SK-N-SH (cell line): ENCODE results near the gene CASTOR2. TPM values are rescaled to one million over a fixed set of nuclear protein-coding genes. Genes with fewer than 3 reads are reported as not detected.
A peak's percentile ranks its signal among the peaks of the same experiment; 100 is the strongest.

Experiments used
- CTCF ChIA-PET: fragments of 300-600, 350-600 bp; formaldehyde crosslinking; extraction: SDS; loops from one replicate; lab custom pipeline; 2021; lab: Yijun Ruan, JAX
- POLR2A ChIA-PET: fragments of 350-600 bp; sonication (Branson Sonifier 250); formaldehyde crosslinking; extraction: SDS; loops from one replicate; lab custom pipeline; 2020; ENCODE audit warnings: antibody characterized with exemption, inconsistent platforms; lab: Yijun Ruan, JAX
- DNase-seq: peaks from one replicate; pipeline ENCODE4 v3.0.0; 2012
- H2AFZ ChIP-seq: fragments of 200-600 bp; sonication (generic); 2 replicates; pipeline ENCODE4 v1.8.1; 2016; ENCODE audit warnings: antibody characterized with exemption, mild to moderate bottlenecking, low read depth
- H3F3A ChIP-seq: fragments of 200-600 bp; sonication (generic); replicated peaks from 2 replicates; pipeline ENCODE3; 2016; ENCODE audit warnings: antibody characterized with exemption, mild to moderate bottlenecking; ENCODE audit not compliant: insufficient read depth
- H3K27ac ChIP-seq, 2 experiments: fragments of 200-500 bp in 1 of 2; fragments of 200-600 bp in 1 of 2; sonication (Bioruptor generic) in 1 of 2; sonication (generic), shearing (Covaris generic) in 1 of 2; 2 replicates each; pipeline versions ENCODE4 v1.5.1 to v1.6.1; 2014 to 2016; ENCODE audit warnings: low read depth in 2 of 2, inconsistent platforms in 1 of 2, low read length in 1 of 2, mild to moderate bottlenecking in 1 of 2, mixed read lengths in 1 of 2
- H3K27me3 ChIP-seq: fragments of 200-600 bp; sonication (generic), shearing (Covaris generic); 2 replicates; pipeline ENCODE4 v1.6.1; 2016; ENCODE audit warnings: mixed run types; ENCODE audit not compliant: insufficient read depth
- H3K36me3 ChIP-seq, 2 experiments: fragments of 200-500 bp in 1 of 2; fragments of 200-600 bp in 1 of 2; sonication (Bioruptor generic) in 1 of 2; sonication (generic) in 1 of 2; replicated peaks in 1 of 2; 2 replicates each; pipeline versions ENCODE3 to v1.5.1; 2014 to 2016; ENCODE audit warnings: low read length in 1 of 2, mild to moderate bottlenecking in 1 of 2; ENCODE audit not compliant: insufficient read depth in 2 of 2, control insufficient read depth in 1 of 2
- H3K4me1 ChIP-seq, 2 experiments: fragments of 200-500 bp in 1 of 2; fragments of 200-600 bp in 1 of 2; sonication (Bioruptor generic) in 1 of 2; sonication (generic), shearing (Covaris generic) in 1 of 2; 2 replicates each; pipeline versions ENCODE4 v1.5.1 to v1.6.1; 2014 to 2016; ENCODE audit warnings: low read depth in 1 of 2, low read length in 1 of 2, mixed run types in 1 of 2; ENCODE audit not compliant: insufficient read depth in 2 of 2, control insufficient read depth in 1 of 2
- H3K4me2 ChIP-seq: fragments of 200-600 bp; sonication (generic), shearing (Covaris generic); 2 replicates; pipeline ENCODE4 v1.6.1; 2017; ENCODE audit warnings: mixed run types
- H3K4me3 ChIP-seq, 2 experiments: fragments of 200-500 bp in 1 of 2; fragments of 200-600 bp in 1 of 2; sonication (Bioruptor generic) in 1 of 2; sonication (generic), shearing (Covaris generic) in 1 of 2; 2 replicates each; pipeline versions ENCODE4 v1.5.1 to v1.8.1; 2014 to 2016; ENCODE audit warnings: low read depth in 2 of 2, inconsistent platforms in 1 of 2, low read length in 1 of 2, mild to moderate bottlenecking in 1 of 2, mixed read lengths in 1 of 2, moderate library complexity in 1 of 2
- H3K79me2 ChIP-seq: fragments of 200-600 bp; sonication (generic); 2 replicates; pipeline ENCODE4 v1.8.1; 2017; ENCODE audit warnings: mild to moderate bottlenecking; ENCODE audit not compliant: insufficient read depth
- H3K9ac ChIP-seq: fragments of 200-600 bp; sonication (generic); 2 replicates; pipeline ENCODE4 v1.6.1; 2017; ENCODE audit warnings: mixed run types
- H3K9me2 ChIP-seq: fragments of 200-600 bp; sonication (generic); 2 replicates; pipeline ENCODE4 v1.6.1; 2017; ENCODE audit warnings: mixed run types
- H3K9me3 ChIP-seq: fragments of 200-600 bp; sonication (generic); 2 replicates; pipeline ENCODE4 v1.6.1; 2017; ENCODE audit warnings: mixed run types, mild to moderate bottlenecking, moderate library complexity
- H4K20me1 ChIP-seq: fragments of 200-600 bp; sonication (generic); 2 replicates; pipeline ENCODE4 v1.6.1; 2017; ENCODE audit warnings: mild to moderate bottlenecking, mixed run types; ENCODE audit not compliant: insufficient read depth
- CHD2 ChIP-seq: fragments of 150-350 bp; IDR thresholded peaks from 2 replicates; pipeline ENCODE4 v1.6.1; 2018; ENCODE audit warnings: low read length; ENCODE audit not compliant: partially characterized antibody
- ELF1 ChIP-seq: IDR thresholded peaks from 2 replicates; pipeline ENCODE4 v1.4.0; 2012
- FOXJ3 ChIP-seq: sonication (generic); formaldehyde crosslinking; IDR thresholded peaks from 2 replicates; pipeline ENCODE4 v1.5.1; 2020; ENCODE audit warnings: mild to moderate bottlenecking, missing genetic modification reagents
- FOXM1 ChIP-seq: IDR thresholded peaks from 2 replicates; pipeline ENCODE4 v1.4.0; 2012; ENCODE audit warnings: low read depth, mild to moderate bottlenecking
- GATA2 ChIP-seq: sonication (generic); formaldehyde crosslinking; IDR thresholded peaks from 2 replicates; pipeline ENCODE4 v1.5.0; 2020; ENCODE audit warnings: mild to moderate bottlenecking, missing genetic modification reagents
- RAD21 ChIP-seq: IDR thresholded peaks from 2 replicates; pipeline ENCODE4 v1.6.1; 2012; ENCODE audit warnings: mild to moderate bottlenecking, low read length
- RXRA ChIP-seq: IDR thresholded peaks from 2 replicates; pipeline ENCODE4 v1.4.0; 2012; ENCODE audit warnings: low read depth, mild to moderate bottlenecking, borderline replicate concordance
- SMC3 ChIP-seq: IDR thresholded peaks from 2 replicates; pipeline ENCODE4 v1.6.1; 2012; ENCODE audit warnings: low read depth, low read length, improper control_type of control experiment
- TCF12 ChIP-seq: IDR thresholded peaks from 2 replicates; pipeline ENCODE4 v1.4.0; 2012
- TEAD4 ChIP-seq: IDR thresholded peaks from 2 replicates; pipeline ENCODE4 v1.4.0; 2012; ENCODE audit warnings: mild to moderate bottlenecking, borderline replicate concordance; ENCODE audit not compliant: insufficient read depth
- YY1 ChIP-seq: IDR thresholded peaks from 2 replicates; pipeline ENCODE4 v1.4.0; 2012; ENCODE audit warnings: low read depth, mild to moderate bottlenecking
- WGBS: methylation state at CpG from one replicate; pipeline ENCODE4 v1.1.6; 2017; ENCODE audit warnings: low lambda C conversion rate; 5-methylcytosine and 5-hydroxymethylcytosine counted together
- polyA plus RNA-seq, 3 experiments: library from polyadenylated mRNA; depleted of rRNA; stranded (reverse); fragments of >200 nt; gene quantifications; 2 replicates each; pipeline ENCODE4 v1.2.3, GENCODE V29; 2012
- TF ChIP-seq, protein P1 (sequence below): IDR thresholded peaks from 2 replicates; pipeline ENCODE4 v1.4.0; 2012; ENCODE audit warnings: low read depth, borderline replicate concordance
- TF ChIP-seq, protein P2 (sequence below): fragments of 150-350 bp; IDR thresholded peaks from 2 replicates; pipeline ENCODE4 v1.6.1; 2017; ENCODE audit warnings: antibody characterized with exemption, low read length, low read depth, borderline replicate concordance
- TF ChIP-seq, protein P3 (sequence below): IDR thresholded peaks from 2 replicates; pipeline ENCODE4; 2012

The CASTOR2 gene
- polyA plus RNA-seq, 1 of the 3 experiments (the other 2 are of a cell fraction) = 5.4 TPM

DNA sequence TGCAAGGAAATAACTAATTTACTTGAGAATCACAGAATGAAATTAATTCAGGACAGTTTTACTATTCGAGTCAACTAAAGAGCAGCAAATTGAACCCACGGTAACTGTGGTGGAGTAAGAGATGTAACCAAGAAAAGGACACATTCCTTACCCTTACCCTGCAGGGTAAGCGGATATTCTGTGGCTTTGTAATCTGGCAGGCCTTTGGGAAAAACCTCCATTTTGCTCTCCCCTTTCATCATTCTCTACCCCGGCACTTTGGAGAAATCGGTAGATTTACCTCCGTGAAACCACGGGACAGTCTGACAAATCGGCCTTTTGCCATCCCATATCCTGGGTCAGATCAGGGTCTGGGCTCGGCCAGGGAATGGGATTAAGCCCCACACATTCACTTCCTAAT lies 90.7 kb downstream of the CASTOR2 start:
- Histone ChIP-seq H3K4me1 (peaks cover 10 to 17% of the 10 kb centered on the region in 2 experiments; a peak in 2 of 4 replicates), H4K20me1 (peaks cover 5% of the 10 kb centered on the region; the same call in 1 of the 2 replicates), H3K4me3 (no peak overlapping the region), H2AFZ (no peak overlapping the region), H3K27me3 (no peaks in the 10 kb centered on the region), H3K27ac (peak overlapping the region; percentile 68 to 83), H3K79me2 (no peaks in the 10 kb centered on the region), H3K9ac (0 out of 2 replicates have a peak overlapping the region, but pooled peaks have one; percentile 25), H3F3A (peaks cover 38% of the 10 kb centered on the region), H3K36me3 (peaks cover 49 to 51% of the 10 kb centered on the region in 2 experiments), H3K4me2 (peak overlapping the region; percentile 41; the same call in 1 of the 2 replicates), H3K9me2 (no peaks in the 10 kb centered on the region), H3K9me3 (no peaks in the 10 kb centered on the region)
- ChIA-PET CTCF (interaction anchor here (1.3 kb wide), 1 partner anchor 9 kb away, joined by 7 read pairs; no protein-coding TSS in a partner anchor), POLR2A (no interaction called here)
- WGBS = 80% methylated on average over 9 of the region's 9 CpGs
- no peak for DNase-seq
- no peak for TF ChIP-seq CHD2
- TF ChIP-seq, protein P1, sequence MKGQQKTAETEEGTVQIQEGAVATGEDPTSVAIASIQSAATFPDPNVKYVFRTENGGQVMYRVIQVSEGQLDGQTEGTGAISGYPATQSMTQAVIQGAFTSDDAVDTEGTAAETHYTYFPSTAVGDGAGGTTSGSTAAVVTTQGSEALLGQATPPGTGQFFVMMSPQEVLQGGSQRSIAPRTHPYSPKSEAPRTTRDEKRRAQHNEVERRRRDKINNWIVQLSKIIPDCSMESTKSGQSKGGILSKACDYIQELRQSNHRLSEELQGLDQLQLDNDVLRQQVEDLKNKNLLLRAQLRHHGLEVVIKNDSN = no peak
- no peak for TF ChIP-seq FOXM1
- TF ChIP-seq FOXJ3 (CRISPR knock-in tag) = no peak
- TF ChIP-seq GATA2 (CRISPR knock-in tag) = no peak
- no peak for TF ChIP-seq YY1
- no peak for TF ChIP-seq RAD21
- TF ChIP-seq, protein P2, sequence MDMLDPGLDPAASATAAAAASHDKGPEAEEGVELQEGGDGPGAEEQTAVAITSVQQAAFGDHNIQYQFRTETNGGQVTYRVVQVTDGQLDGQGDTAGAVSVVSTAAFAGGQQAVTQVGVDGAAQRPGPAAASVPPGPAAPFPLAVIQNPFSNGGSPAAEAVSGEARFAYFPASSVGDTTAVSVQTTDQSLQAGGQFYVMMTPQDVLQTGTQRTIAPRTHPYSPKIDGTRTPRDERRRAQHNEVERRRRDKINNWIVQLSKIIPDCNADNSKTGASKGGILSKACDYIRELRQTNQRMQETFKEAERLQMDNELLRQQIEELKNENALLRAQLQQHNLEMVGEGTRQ = no peak
- TF ChIP-seq ELF1 = no peak
- TF ChIP-seq TEAD4 = no peak
- TF ChIP-seq SMC3 = no peak
- no peak for TF ChIP-seq RXRA
- TF ChIP-seq TCF12 = no peak
- TF ChIP-seq, protein P3, sequence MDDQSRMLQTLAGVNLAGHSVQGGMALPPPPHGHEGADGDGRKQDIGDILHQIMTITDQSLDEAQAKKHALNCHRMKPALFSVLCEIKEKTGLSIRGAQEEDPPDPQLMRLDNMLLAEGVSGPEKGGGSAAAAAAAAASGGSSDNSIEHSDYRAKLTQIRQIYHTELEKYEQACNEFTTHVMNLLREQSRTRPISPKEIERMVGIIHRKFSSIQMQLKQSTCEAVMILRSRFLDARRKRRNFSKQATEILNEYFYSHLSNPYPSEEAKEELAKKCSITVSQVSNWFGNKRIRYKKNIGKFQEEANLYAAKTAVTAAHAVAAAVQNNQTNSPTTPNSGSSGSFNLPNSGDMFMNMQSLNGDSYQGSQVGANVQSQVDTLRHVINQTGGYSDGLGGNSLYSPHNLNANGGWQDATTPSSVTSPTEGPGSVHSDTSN = no peak
